ENCODE measurements around the gene OTUD5.

The OTUD5 gene

GRCh38 chrX:48972220-48973164 lies 15.1 kb upstream of the OTUD5 start:
- peak in 18 of 56 donors; percentile 0 to 40 (median 4) for DNase-seq

- DNase-seq, result peak in 33 of 56 donors; percentile 1 to 57 (median 14)
Observed at GRCh38 chrX:48971249-48972219, 14.1 kb upstream of the OTUD5 start, which contains the start of gene KCND1. KCND1 (minus strand) TSS chrX:48971844; CDS start chrX:48970271, 1,573 bp downstream.

- DNase-seq, result no peak
Observed at GRCh38 chrX:48969471-48969870, 12.1 kb upstream of the OTUD5 start.

- DNase-seq, result no peak
Observed at GRCh38 chrX:48968377-48968776, 11.0 kb upstream of the OTUD5 start.

GRCh38 chrX:48966796-48967579 lies 9.6 kb upstream of the OTUD5 start:
- DNase-seq, result no peak

GRCh38 chrX:48965959-48966358 lies 8.6 kb upstream of the OTUD5 start:
- no peak for DNase-seq

GRCh38 chrX:48961585-48962091 lies 4.2 kb upstream of the OTUD5 start:
- DNase-seq, result no peak

- DNase-seq, result no peak
Observed at GRCh38 chrX:48960291-48960690, 2.9 kb upstream of the OTUD5 start.

- peak in 10 of 56 donors; percentile 16 to 37 (median 28) for DNase-seq
Observed at GRCh38 chrX:48958635-48959094, 1.3 kb upstream of the OTUD5 start.

GRCh38 chrX:48957827-48958634 lies 624 bp upstream of the OTUD5 start:
- DNase-seq, result peak; percentile 50 to 98 (median 91)

GRCh38 chrX:48956728-48957414 lies 536 bp downstream of the OTUD5 start:
- DNase-seq, result peak in 6 of 56 donors; percentile 0 to 22 (median 2)

GRCh38 chrX:48948589-48948988 lies 8.8 kb downstream of the OTUD5 start:
- no peak for DNase-seq

- peak in 23 of 56 donors; percentile 0 to 54 (median 10) for DNase-seq
Observed at GRCh38 chrX:48945517-48946348, 11.7 kb downstream of the OTUD5 start.

GRCh38 chrX:48942895-48943294 lies 14.5 kb downstream of the OTUD5 start:
- DNase-seq, result no peak

- no peak for DNase-seq
Observed at GRCh38 chrX:48940404-48940955, 16.9 kb downstream of the OTUD5 start.

GRCh38 chrX:48939524-48940228 lies 17.7 kb downstream of the OTUD5 start:
- no peak for DNase-seq
